NB4 (cell line): ENCODE results near the gene RPS6KA5.

Experiments used
- CTCF ChIP-seq: IDR thresholded peaks from one replicate; pipeline ENCODE4 v1.5.1; 2012; ENCODE audit warnings: low read depth, low read length
- MAX ChIP-seq: IDR thresholded peaks from 2 replicates; pipeline ENCODE4 v1.6.1; 2011; ENCODE audit warnings: low read depth, low read length
- MYC ChIP-seq: IDR thresholded peaks from 2 replicates; pipeline ENCODE4 v1.6.1; 2011; ENCODE audit warnings: low read depth, low read length
- POLR2A ChIP-seq: IDR thresholded peaks from 2 replicates; pipeline ENCODE4 v1.6.1; 2011; ENCODE audit warnings: mild to moderate bottlenecking; ENCODE audit not compliant: insufficient read length; ENCODE audit errors: extremely low read depth

- no peak for TF ChIP-seq CTCF
- no peak for TF ChIP-seq POLR2A
- no peak for TF ChIP-seq MAX
- TF ChIP-seq MYC: no peak
Measured at GRCh38 chr14:90831821-90832220, 228.6 kb downstream of the RPS6KA5 start.
